Stimulated activated CD8-positive, alpha-beta memory T cell treated with anti-CD3 and anti-CD28 coated beads, Interleukin-4, amount 100 ng/mL, for 4 hours (primary cell): ENCODE data around the gene B3GALNT1.

ENCODE experiments used
- DNase-seq, 2 donors: peaks; one replicate each; pipeline ENCODE4 v3.0.0-alpha.2; 2020; ENCODE audit warnings: low read depth in 2 of 2, low spot score in 1 of 2

The B3GALNT1 gene

GRCh38 chr3:161104561-161105551 is at the start of gene B3GALNT1:
TSS of gene B3GALNT1 (minus strand) at chr3:161105349. CDS start at chr3:161086754, 18,595 bp downstream.
- DNase-seq, result no peak

- DNase-seq, result no peak
These were observed 48.3 kb upstream of the B3GALNT1 start for GRCh38 chr3:161153480-161153879.

GRCh38 chr3:161150001-161150525 is 44.9 kb upstream of the B3GALNT1 start:
- DNase-seq, result no peak

GRCh38 chr3:161149529-161149928 is 44.4 kb upstream of the B3GALNT1 start:
- no peak for DNase-seq

DNA sequence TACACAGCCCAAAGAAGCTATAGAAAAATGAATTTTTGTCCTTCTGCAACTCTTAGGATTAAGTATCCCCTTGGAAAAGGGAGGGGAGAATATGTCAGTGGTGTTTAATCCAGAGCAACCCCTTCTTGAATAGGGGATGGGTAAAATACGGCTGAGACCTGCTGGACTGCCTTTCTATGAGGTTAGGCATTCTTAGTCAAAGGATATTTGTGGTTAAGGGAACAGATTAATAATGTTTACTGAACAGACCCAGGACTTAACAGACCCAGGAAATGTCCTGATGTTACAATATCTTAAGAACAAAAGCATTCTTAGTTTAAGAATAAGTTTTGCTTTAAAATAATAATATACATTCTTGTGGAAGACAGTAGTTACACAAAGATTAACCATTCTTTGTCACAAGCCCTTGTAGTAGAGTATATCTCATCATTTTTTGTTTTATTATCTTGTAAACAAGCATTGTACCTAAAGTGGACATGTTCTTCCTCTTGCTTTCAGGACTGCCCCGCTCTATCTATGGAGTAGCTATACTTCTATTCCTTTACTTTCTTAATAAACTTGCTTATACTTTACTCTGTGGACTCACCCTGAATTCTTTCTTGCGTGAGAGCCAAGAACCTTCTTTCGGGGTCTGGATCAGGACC is 43.8 kb upstream of the B3GALNT1 start:
- no peak for DNase-seq

DNA sequence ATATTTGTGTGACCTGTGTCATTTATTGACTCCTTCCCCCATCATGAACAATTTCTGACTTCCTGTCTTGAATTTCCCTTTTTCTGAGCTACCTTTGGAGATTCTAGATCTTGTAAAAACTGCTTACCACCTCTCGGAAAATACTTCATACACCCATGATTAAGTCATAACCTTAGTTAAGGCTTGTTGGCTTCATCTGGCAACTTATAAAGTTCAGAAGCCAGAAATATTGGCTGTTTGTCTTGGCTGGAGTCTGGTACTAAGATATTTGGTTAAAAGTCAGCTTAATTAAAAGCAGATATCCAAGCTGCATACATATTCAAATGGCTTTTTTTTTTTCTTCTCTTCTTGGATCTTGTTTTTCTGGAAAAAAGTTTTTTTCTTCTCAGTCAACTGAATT is 37.3 kb upstream of the B3GALNT1 start:
- DNase-seq, result no peak

DNA sequence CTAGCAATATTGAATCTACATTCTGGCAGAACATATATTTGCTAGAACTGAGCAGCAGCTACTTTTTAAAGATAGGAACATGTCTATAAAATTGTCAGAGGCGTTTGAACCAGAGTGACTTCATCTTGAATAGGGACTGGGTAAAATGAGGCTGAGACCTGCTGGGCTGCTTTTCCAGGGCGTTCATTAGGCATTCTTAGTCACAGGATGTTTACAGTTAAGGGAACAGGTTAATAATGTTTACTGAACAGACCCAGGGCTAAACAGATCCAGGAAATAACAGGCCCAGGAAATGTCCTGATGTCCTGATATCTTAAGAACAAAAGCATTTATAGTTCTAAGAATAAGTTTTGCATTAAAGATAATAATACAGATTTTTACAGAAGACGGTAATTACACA is 34.5 kb upstream of the B3GALNT1 start:
- DNase-seq, result no peak

- no peak for DNase-seq
These were observed 32.1 kb upstream of the B3GALNT1 start for GRCh38 chr3:161137260-161137659.

- DNase-seq, result no peak
These were observed 27.2 kb upstream of the B3GALNT1 start for GRCh38 chr3:161132391-161132790.

DNA sequence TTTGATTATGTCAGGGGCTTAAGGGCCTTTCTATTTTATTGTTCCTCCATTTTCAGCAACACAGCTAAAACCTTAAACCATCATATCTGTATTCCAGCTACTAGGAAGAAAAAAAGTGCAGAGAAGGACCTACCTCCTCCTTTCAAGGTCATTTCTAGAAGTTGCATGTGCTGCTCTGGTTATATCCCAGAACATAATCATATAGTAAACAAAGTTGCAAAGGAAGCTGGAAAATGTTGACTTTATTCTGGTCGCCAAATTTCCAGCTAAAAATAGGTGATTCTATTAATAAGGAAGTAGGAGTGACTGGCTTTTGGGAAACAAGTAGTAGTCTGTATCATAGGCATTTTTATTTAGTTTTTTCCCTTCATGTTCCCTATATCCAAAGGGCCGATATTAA is 21.3 kb upstream of the B3GALNT1 start:
- DNase-seq, result no peak

- DNase-seq, result no peak
These were observed 12.5 kb upstream of the B3GALNT1 start for GRCh38 chr3:161117646-161118045.

DNA sequence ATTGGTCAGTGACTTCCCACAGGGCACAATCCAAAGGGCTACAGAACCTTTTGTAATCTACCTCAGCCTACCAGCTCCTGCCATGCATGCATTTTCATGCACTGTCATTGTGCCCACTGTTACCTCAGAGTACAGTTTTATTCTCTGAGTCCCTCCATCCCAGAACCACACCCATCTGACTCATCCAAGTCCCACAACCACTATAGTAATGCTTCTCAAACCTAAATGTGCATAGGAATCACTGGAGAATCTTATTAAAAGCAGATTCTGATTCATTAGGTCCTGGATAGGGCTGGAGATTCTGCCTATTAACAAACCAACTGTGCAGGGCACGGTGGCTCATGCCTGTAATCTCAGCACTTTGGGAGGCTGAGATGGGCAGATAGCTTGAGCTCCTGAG is 3.7 kb upstream of the B3GALNT1 start:
- no peak for DNase-seq

DNA sequence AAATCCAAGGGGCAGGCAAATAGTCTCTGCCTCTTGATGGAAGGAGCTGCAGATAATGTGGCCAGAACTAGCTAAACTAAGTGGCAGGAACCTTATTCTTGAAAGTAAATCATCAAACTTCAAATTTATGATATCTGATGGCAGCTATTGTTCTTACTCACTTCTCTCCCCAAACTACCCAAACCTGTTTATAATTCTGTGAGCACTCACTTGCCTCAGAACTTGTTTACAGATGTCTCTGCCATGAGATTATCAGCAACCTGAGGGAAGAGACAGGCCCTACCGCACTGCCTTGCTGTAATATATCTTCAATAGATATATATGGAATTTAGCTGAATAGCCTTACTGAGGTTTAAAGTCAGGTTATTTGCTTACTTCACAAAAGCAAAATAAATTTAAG is 2.2 kb upstream of the B3GALNT1 start:
- DNase-seq, result no peak

GRCh38 chr3:161103776-161104385 is 1.3 kb downstream of the B3GALNT1 start:
- DNase-seq, result no peak

DNA sequence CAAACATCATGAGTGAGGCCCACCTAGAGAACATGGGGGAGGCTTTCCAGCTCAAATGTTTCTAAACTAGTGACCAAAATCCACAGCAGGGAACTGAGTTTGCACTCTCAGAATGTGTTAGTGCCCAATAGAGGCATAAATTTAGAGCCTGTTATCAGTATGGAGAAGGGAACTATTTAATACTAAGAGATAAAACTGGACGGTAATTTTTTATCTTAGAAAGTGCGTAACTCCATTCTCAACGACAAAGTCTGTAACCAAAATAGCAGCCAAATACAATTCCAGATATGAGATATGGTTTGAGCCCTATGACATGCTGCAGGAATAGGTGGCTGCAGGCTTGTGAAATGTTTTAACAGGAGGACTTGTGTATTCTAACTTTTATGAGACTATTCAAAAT is 3.5 kb downstream of the B3GALNT1 start:
- DNase-seq, result no peak

DNA sequence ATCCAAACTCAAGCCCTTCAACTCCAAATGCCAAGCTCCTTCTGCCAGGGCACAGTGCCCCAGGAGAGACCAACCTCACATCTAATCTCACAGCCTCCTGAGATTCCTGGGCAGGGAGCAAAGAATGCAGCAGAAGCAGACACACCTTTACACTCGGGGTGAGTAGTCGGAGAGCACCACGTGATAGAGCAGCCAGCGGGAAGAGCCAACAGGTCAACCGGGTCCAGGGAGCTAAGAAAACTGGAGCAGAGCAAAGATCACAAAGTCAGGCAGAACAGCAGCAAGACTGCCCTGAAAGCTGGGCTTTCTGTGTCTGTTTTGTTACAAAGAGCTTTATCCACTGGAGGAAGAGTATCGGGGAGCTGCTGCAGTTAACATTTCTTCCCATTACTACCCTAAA is 4.2 kb downstream of the B3GALNT1 start:
- DNase-seq, result no peak

DNA sequence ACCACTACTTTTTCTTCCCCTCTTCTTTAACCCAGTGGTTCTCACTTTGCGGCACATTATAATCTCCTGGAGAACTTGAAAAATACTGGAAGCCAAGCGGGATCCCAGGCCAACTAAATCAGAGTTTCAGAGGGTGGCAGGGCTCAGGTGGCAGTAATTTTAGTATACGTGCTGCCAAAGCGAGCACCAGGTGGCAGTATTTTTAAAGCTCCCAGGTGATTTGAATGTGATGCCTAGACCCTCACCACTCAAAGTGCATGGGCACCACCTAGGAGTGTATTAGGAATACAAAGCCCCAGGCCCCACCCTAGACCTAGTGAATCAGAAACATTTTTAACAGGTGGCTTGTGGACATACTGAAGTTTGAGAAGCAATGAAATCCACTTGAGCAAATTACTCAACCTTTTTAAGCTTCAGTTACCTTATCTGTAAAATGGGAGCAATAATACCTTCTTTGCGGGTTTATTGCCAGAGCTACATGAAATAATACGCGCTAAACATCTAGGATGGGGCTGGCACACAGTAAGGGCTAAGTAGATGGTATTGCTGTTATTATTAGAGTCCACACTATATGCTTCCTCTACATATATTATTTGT is 8.3 kb downstream of the B3GALNT1 start:
- no peak for DNase-seq

GRCh38 chr3:161093895-161094294 is 11.3 kb downstream of the B3GALNT1 start:
- no peak for DNase-seq

DNA sequence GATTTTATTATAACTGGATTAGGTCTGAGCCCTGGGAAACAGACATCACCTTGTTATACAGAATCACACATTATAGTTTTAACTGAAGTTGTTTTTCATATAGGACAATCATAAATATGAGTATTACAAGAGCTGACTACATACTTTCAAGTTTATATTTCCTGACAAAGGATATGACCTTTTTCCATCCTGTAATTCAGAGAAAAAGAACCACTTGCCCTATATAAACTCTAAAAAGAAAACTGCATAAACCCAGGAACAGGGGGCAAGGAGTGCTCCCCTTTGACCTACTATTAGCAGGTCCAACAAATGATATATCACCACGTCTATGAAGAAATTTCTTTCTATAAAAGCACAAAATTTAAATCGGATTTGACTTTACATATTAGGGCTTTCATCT is 20.9 kb downstream of the B3GALNT1 start:
- no peak for DNase-seq

- DNase-seq, result no peak
These were observed 22.0 kb downstream of the B3GALNT1 start for GRCh38 chr3:161083131-161083530.

- DNase-seq, result no peak
These were observed 23.1 kb downstream of the B3GALNT1 start for GRCh38 chr3:161082063-161082462.
